GM21825 (cell line): ENCODE measurements around the gene WDR55.
"Not testable (repeated sequence)": the region's sequence is repeated elsewhere in the genome, so short reads cannot be mapped to it uniquely, and the experiment has no call there.

Source experiments
- ATAC-seq: cut with Tn5 transposase; IDR thresholded peaks from one replicate; pipeline ENCODE4 v1.9.1; 2021; ENCODE audit warnings: mild to moderate bottlenecking, moderate library complexity; ENCODE audit not compliant: unreplicated experiment

Gene WDR55

DNA sequence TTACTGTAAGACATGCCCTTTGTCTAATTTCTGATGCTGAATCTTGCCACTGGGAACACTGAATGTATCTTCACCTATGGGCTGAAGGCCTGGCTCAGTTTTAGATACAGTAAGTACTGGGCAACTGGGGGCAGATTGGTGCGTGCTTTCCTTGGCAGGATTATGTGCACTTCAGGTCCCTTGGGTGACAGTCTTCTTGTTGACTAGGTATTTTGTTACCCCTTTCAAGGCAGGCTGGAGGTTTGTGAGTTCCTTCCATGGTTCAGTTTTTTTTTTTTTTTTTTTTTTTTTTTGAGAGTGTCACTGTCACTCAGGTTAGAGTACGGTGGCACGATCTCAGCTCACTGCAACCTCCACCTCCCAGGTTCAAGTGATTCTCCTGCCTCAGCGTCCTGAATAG lies 43.1 kb downstream of the WDR55 start:
- no peak for ATAC-seq

DNA sequence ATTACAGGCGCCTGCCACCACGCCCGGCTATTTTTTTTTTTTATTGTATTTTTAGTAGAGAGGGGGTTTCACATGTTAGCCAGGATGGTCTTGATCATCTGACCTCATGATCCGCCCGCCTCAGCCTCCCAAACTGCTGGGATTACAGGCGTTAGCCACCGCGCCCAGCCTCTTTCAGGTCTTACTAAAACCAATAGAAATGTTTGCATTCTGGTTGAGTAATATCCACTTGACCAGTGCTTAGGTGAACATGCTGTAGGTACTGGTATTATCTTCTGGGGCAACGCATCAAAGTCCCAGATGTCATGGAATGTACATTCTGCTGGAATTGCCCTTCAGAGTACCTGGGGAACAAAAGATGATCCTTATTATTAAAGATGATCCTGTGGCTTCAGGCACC lies 44.1 kb downstream of the WDR55 start:
- ATAC-seq: not testable (repeated sequence)

DNA sequence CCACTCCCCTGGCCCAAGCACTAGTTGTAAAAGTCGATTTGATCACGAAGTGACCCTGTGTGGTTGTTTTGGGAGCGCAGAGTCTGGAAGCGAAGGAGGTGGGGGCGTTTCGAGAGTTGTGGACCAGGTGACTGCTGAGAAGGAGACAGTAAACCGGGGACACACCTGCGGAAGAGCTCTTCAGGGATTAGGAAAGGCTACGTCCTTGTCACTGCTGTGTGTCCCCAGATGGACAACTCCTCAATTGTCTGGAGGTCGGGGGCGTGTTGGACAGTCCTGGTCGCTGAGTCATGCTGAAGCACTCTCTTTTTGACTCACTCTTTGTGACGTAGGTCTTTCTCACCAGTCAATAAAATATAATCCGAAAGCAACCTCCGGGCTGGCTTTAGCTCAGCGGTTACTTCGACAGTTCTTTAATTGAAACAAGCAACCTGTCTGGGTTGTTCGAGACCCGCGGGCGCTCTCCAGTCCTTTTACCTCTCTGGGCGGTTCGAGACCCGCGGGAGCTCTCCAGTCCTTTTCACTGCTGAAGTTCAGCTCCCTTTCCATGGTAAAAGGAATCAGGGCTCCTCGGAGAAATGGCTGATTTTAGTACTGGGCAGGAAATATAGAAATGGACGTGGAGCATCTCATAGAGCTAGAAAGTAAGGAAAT lies 46.3 kb downstream of the WDR55 start:
- peak; percentile 89 for ATAC-seq

DNA sequence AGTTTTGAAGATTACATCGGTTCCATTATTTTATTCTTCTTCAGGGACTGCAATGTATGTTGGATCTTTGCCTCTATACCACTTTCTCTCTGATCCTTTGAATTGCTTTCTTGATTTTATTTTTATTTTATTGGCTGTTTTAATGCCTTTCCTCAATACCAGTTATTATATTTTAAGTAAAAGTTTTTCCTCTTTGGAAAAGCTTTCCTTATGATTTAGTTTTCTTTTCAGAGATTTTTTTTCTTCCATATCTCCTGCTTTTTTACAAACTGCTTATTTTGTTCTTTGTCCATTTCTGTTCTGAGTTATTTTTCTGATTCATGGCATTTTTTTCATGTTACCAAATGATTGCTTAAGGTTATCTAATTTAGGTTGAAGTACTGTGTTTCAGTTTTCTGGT lies 47.1 kb downstream of the WDR55 start:
- ATAC-seq: no peak

DNA sequence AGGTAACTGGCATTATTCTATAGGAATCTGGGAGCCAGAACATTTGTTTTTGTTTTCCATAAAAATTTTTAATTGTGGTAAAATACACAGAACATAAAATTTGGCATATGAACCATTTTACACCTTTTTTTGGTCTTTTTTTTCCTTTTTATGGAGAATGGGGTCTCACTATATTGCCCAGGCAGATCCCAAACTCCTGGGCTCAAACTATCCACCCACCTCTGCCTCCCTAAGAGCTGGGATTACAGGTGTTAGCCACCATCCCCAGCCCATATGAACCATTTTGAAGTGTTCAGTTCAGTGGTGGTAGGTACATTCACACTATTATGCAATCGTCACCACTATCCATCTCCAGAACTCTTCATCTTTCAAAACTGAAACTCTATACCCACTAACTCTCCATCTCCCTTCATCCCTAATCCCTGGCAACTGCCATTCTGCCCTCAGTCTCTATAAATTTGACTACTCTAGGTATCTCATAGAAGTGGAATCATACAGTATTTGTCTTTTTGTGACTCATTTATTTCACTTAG lies 48.9 kb downstream of the WDR55 start:
- no peak for ATAC-seq

DNA sequence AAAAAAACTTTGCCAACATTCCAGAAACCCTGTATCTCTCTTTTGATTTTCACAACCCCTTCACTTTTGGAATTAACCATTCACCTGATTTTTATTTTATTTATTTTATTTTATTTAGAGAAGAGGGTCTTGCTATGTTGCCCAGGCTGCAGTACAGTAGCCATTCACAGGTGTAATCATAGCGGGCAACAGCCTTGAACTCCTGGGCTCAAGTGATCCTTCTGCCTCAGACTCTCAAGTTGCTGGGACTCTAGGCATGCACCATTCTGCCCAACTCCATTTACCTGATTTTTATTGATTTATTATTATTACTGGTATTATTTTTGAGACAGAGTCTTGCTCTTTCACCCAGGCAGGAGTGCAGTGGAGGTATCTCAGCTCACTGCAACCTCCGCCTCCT lies 51.5 kb downstream of the WDR55 start:
- not testable (repeated sequence) for ATAC-seq

DNA sequence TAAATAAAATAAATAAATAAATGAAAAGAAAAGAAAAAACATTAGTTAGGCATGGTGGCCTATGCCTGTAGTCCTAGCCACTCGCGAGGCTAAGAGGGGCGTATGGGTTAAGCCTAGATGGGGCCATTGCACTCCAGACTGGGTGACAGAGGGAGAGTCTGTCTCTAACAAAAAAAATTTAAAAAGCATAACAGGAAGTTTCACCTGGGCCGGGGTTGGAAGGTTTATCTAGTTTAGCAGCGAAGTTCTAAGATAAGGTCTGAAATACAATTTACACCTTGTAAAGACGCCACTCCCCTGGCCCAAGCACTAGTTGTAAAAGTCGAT lies 53.5 kb downstream of the WDR55 start:
- ATAC-seq: no peak

DNA sequence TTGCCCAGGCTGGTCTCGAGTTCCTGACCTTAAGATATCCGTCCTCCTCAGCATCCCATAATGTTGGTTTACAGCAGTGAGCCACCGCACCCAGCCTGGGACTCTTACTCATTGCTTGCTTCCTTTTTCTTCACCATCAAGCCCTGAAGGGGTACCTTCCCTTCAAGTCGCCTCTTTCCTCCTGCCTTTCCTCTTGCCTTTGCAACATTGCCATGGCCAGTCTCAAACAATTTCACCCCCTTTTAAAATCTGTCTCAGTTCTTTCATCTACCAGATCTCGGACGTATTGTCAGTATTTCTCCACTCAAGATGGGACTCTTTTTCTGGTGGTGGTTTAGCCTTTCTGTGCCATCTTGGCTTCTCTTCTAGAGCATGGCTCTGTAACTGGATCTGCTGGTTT lies 56.0 kb downstream of the WDR55 start:
- ATAC-seq: not testable (repeated sequence)

DNA sequence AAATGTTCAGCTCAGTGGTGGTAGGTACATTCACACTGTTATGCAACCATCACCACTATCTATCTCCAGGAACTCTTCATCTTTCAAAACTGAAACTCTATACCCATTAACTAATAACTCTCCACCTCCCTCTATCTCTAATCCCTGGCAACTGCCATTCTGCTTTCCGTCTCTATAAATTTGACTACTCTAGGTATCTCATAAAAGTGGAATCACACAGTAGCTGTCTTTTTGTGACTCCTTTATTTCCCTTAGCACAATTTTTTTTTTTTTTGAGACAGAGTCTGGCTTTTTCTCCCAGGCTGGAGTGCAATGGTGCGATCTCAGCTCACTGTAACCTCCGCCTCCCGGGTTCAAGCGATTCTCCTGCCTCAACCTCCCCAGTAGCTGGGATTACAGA lies 56.7 kb downstream of the WDR55 start:
- not testable (repeated sequence) for ATAC-seq
